IPS DF 4.7 (cell line): ENCODE results near the gene S100A6.
"Not testable (repeated sequence)": the region's sequence is repeated elsewhere in the genome, so short reads cannot be mapped to it uniquely, and the experiment has no call there.

Experiments used
- DNase-seq: peaks from one replicate; pipeline ENCODE4 v3.0.0-alpha.2; 2013; ENCODE audit warnings: low spot score; ENCODE audit errors: extremely low read depth

Gene S100A6

GRCh38 chr1:153535242-153536011 is at the start of gene S100A6:
Gene S100A6 (minus strand): TSS chr1:153535991. CDS start chr1:153535339, 652 bp downstream.
- DNase-seq = no peak

- DNase-seq = no peak
Observed at GRCh38 chr1:153585006-153585405, 49.2 kb upstream of the S100A6 start.

GRCh38 chr1:153583976-153584375 is 48.2 kb upstream of the S100A6 start:
- no peak for DNase-seq

- DNase-seq = not testable (repeated sequence)
Observed at GRCh38 chr1:153583514-153583913, 47.7 kb upstream of the S100A6 start.

- not testable (repeated sequence) for DNase-seq
Observed at GRCh38 chr1:153582836-153583235, 47.0 kb upstream of the S100A6 start.

GRCh38 chr1:153578936-153579335 is 43.1 kb upstream of the S100A6 start:
- DNase-seq = no peak

GRCh38 chr1:153578490-153578889 is 42.7 kb upstream of the S100A6 start:
- DNase-seq = no peak

GRCh38 chr1:153577624-153578051 is 41.8 kb upstream of the S100A6 start:
- no peak for DNase-seq

- DNase-seq = no peak
Observed at GRCh38 chr1:153577138-153577537, 41.3 kb upstream of the S100A6 start.

GRCh38 chr1:153575497-153575896 is 39.7 kb upstream of the S100A6 start:
- not testable (repeated sequence) for DNase-seq

GRCh38 chr1:153575081-153575491 is 39.3 kb upstream of the S100A6 start:
- DNase-seq = not testable (repeated sequence)

- DNase-seq = no peak
Observed at GRCh38 chr1:153573351-153573750, 37.6 kb upstream of the S100A6 start.

- no peak for DNase-seq
Observed at GRCh38 chr1:153572569-153573015, 36.8 kb upstream of the S100A6 start.

- no peak for DNase-seq
Observed at GRCh38 chr1:153571706-153572105, 35.9 kb upstream of the S100A6 start.

- no peak for DNase-seq
Observed at GRCh38 chr1:153570874-153571273, 35.1 kb upstream of the S100A6 start.

- DNase-seq = no peak
Observed at GRCh38 chr1:153569465-153569864, 33.7 kb upstream of the S100A6 start.

GRCh38 chr1:153568367-153569099 is 32.7 kb upstream of the S100A6 start:
- no peak for DNase-seq

- no peak for DNase-seq
Observed at GRCh38 chr1:153567621-153568366, 32.0 kb upstream of the S100A6 start.

GRCh38 chr1:153566414-153567371 is 30.9 kb upstream of the S100A6 start:
- no peak for DNase-seq

GRCh38 chr1:153565529-153566374 is 30.0 kb upstream of the S100A6 start, which contains the start of gene S100A2:
Gene S100A2 (minus strand): TSS chr1:153565844. CDS start chr1:153563877, 1,967 bp downstream.
- DNase-seq = no peak
